ENCODE measurements around the gene ANO1.
A peak's percentile ranks its signal among the peaks of the same experiment; 100 is the strongest.

GRCh38 chr11:70048279-70049024, 29.7 kb upstream of the ANO1 start:
- TF ChIP-seq, protein P1, sequence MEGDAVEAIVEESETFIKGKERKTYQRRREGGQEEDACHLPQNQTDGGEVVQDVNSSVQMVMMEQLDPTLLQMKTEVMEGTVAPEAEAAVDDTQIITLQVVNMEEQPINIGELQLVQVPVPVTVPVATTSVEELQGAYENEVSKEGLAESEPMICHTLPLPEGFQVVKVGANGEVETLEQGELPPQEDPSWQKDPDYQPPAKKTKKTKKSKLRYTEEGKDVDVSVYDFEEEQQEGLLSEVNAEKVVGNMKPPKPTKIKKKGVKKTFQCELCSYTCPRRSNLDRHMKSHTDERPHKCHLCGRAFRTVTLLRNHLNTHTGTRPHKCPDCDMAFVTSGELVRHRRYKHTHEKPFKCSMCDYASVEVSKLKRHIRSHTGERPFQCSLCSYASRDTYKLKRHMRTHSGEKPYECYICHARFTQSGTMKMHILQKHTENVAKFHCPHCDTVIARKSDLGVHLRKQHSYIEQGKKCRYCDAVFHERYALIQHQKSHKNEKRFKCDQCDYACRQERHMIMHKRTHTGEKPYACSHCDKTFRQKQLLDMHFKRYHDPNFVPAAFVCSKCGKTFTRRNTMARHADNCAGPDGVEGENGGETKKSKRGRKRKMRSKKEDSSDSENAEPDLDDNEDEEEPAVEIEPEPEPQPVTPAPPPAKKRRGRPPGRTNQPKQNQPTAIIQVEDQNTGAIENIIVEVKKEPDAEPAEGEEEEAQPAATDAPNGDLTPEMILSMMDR (IDR thresholded peaks at IDR 0.05) = peak in 1 of 3 experiments; percentile 8
- TF ChIP-seq POLR2AphosphoS5 (IDR thresholded peaks at IDR 0.05) = no peak

Data from esophagus muscularis mucosa (tissue), 3 donors.